Epithelial cell of esophagus (primary cell): ENCODE data around the gene SUSD2.

Experiments
- DNase-seq: peaks from one replicate; pipeline ENCODE4 v3.0.0; 2010; ENCODE audit warnings: low read depth
- H3K4me3 ChIP-seq: 2 replicates; pipeline ENCODE4 v1.5.1; 2011; ENCODE audit warnings: mild to moderate bottlenecking, low read length, control low read depth
- TF ChIP-seq, protein P1 (sequence below): IDR thresholded peaks from 2 replicates; pipeline ENCODE4 v1.5.1; 2011; ENCODE audit warnings: low read depth, mild to moderate bottlenecking, low read length, control low read depth, inconsistent platforms; ENCODE audit not compliant: insufficient read depth; ENCODE audit errors: missing control alignments

SUSD2 gene

DNA sequence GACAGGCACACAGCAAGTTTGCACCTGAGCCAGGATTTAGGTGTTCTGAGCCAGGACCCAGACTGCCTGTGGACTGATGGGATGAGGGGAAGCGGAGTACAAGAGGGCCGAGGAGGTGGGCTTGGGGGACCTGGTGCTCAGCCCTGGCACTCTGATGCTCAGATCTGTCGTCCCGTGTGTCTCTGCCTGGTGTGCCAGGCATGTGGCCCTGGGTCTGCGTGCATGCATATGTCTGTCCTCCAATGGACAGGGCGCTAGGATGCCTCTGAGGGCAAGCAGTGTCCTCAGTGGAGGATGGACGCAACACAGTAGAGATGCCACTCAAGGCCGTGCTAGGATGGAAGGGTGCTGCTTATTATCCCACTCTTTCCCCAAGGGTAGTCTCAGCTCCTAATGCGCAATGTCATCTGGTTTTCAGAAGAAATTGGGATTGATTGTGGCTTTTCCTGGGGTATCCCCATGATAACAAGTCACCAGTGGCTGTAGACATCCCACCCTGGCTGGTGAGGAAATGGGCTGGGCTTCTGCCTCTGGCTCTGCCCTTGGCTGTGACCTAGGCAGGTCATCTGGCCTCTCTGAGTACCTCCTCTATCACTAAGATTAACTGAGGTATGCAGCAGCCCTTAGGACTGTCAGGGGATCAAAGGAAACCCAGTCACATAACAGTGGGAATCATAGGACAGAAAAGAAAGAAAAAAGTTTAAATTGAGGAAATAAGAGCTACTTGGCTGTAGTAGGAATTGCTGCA is 35.7 kb upstream of the SUSD2 start:
- TF ChIP-seq, protein P1, sequence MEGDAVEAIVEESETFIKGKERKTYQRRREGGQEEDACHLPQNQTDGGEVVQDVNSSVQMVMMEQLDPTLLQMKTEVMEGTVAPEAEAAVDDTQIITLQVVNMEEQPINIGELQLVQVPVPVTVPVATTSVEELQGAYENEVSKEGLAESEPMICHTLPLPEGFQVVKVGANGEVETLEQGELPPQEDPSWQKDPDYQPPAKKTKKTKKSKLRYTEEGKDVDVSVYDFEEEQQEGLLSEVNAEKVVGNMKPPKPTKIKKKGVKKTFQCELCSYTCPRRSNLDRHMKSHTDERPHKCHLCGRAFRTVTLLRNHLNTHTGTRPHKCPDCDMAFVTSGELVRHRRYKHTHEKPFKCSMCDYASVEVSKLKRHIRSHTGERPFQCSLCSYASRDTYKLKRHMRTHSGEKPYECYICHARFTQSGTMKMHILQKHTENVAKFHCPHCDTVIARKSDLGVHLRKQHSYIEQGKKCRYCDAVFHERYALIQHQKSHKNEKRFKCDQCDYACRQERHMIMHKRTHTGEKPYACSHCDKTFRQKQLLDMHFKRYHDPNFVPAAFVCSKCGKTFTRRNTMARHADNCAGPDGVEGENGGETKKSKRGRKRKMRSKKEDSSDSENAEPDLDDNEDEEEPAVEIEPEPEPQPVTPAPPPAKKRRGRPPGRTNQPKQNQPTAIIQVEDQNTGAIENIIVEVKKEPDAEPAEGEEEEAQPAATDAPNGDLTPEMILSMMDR: no peak
- H3K4me3 ChIP-seq: no peak overlapping the region
- no peak for DNase-seq

DNA sequence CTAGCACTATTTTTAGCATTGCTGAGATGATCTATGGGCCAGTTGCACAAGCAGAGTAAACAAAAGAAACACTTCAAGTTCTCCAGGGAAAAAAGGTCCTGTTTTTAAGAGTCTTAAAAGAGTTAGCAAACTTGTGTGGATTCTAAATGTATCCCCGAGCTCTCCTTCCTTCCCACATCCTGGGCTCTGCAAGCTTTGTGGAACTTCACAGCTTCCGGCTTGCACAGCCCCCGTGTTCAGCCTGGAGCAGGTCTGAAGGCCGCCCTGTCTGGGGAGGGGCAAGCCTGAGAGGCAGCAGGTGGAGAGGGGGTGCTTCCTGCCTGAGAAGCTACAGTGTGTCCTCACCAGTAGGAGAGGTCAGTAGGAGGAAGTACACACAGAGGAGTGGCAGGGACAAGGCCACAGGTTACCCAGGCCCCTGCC is 35.1 kb upstream of the SUSD2 start:
- no peak overlapping the region for H3K4me3 ChIP-seq
- DNase-seq: peak; percentile 45
- TF ChIP-seq, protein P1: no peak

DNA sequence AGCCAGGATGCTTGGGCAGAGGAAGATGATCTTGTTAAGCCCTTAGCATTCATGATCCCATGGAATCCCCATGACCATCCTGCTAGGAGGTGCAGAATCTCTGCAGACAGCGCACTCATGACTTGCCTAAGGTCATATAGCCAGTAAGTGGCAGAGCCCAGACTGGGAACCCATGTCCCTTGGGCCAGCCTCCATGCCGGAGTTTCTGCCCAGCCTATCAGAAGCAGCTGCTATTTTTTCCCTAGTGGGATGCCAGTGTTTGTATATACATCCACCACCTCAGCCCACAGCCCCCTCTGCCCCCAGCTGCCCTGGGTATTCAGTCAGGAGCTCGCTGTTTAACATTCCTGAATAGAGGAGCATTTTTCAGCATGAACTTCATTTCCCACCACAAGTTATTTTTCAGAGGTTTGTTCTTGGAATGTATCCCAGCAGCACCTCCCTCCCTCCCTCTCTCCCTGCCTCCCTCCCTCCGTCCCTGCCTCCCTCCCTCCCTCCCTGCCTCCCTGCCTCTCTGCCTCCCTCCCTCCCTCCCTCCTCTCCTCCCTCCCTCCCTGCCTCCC is 34.4 kb upstream of the SUSD2 start:
- no peak for DNase-seq
- TF ChIP-seq, protein P1: no peak
- no peak overlapping the region for H3K4me3 ChIP-seq

DNA sequence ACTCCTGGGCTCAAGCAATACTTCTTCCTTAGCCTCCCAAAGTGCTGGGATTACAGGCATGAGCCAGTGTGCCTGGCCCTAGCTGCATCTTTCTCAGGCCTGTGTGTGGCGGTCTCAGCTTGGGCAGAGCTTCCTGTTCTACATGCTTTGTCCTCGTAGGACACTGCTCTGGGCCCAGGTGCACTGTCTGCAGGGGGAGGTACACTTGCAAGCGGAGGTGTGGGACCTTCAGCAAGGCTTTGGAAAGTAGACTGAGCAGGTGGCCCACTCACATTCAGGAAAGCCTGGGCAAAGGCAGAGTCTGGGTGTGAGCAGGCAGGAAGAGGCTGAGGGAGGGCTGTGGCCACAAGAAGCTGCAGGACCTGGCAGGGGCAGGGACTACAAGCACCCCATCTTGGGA is 33.6 kb upstream of the SUSD2 start:
- no peak for DNase-seq
- TF ChIP-seq, protein P1: no peak
- no peak overlapping the region for H3K4me3 ChIP-seq

DNA sequence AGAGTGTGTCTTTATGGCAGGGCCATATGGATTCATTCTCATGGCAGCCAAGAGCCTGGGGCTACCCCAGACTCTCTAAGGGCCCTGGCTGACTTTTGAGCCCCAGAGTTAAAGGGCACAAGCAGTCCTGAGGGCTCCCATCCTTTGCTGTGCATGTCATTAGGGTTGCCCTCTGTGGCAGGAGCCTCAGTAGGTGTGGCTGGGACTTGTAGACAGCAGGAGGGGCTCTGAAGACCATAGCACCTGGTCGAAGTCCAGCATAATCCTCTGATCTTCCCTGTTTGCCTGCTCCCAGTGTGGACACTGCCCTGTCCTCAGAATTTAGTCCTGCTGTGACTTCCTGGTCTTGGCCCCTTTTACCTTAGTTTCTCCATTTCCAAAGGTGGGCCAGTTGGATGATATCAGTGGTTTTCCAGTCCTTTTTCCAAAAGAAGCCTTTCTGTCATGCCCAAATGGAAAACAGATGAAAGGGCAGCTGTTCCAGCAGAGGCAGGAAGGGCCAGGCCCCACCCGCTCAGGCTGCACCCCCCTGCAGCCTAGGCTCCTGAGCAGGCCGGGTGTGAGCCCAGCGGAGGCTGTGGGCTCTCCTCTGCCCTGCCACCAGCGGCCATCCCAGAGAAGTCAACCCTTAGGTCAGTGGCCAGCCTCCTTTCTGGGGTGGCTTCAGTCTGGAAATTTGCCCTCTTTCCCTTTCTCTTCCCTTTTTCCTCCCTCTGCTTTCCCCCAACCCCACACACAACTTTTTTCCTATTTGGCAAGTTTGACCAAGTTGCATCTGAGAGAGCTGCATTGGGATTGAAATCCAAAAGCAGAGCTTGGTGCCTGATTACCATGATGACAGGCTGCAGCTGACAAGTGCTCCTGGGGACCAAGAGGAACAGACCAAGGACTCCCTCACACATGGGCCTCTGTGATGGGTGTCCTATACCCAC is 32.8 kb upstream of the SUSD2 start:
- DNase-seq: no peak
- TF ChIP-seq, protein P1: no peak
- no peak overlapping the region for H3K4me3 ChIP-seq

DNA sequence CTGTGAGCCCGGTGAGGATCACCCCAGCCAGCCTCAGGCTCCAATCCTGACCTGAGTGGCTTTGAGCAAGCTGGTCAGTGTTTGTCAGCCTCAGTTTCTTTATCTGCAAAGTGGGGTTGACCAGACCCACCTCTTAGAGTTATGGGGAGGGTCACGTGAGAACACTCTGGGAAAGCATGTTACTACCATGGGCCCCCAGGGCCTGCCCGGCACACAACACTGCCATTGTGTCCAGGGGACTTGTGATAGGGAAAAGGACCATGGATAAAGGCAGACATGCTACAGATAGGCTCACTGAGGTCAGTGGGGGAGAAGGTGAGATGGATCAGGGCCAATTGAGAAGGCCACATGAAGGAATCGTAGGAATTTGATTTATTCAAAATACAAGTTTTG is 32.1 kb upstream of the SUSD2 start:
- DNase-seq: no peak
- TF ChIP-seq, protein P1: no peak

More for the DNA sequence above, 32.1 kb upstream of the SUSD2 start:
- no peak overlapping the region for H3K4me3 ChIP-seq
